ENCODE data around the gene CDC23.

- TF ChIP-seq ZNF274 (IDR thresholded peaks at IDR 0.05; ENCODE audit: low read length) = no peak
- TF ChIP-seq ZNF274 (tag by site-specific recombination; IDR thresholded peaks at IDR 0.05; ENCODE audit: borderline replicate concordance) = no peak
- TF ChIP-seq, protein P1, sequence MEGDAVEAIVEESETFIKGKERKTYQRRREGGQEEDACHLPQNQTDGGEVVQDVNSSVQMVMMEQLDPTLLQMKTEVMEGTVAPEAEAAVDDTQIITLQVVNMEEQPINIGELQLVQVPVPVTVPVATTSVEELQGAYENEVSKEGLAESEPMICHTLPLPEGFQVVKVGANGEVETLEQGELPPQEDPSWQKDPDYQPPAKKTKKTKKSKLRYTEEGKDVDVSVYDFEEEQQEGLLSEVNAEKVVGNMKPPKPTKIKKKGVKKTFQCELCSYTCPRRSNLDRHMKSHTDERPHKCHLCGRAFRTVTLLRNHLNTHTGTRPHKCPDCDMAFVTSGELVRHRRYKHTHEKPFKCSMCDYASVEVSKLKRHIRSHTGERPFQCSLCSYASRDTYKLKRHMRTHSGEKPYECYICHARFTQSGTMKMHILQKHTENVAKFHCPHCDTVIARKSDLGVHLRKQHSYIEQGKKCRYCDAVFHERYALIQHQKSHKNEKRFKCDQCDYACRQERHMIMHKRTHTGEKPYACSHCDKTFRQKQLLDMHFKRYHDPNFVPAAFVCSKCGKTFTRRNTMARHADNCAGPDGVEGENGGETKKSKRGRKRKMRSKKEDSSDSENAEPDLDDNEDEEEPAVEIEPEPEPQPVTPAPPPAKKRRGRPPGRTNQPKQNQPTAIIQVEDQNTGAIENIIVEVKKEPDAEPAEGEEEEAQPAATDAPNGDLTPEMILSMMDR (tag by site-specific recombination; IDR thresholded peaks at IDR 0.05) = no peak
- no peak for TF ChIP-seq TRIM28 (IDR thresholded peaks at IDR 0.05; ENCODE audit: borderline replicate concordance, low read length)
Observed at GRCh38 chr5:138179277-138179857, 33.8 kb downstream of the CDC23 start.

Measured in HEK293 (cell line).